Measurements from ENCODE around the gene HYCC1.

The HYCC1 gene

GRCh38 chr7:23013715-23014649 lies at the start of gene HYCC1:
HYCC1 (minus strand) TSS chr7:23014130; CDS start chr7:22991111, 23,019 bp downstream.
- ChIA-PET POLR2A (no interaction called here), CTCF (interaction anchor here (1.1 to 3.2 kb wide), 2 partner anchors 10 to 41 kb away, joined by 3 to 11 read pairs; no protein-coding TSS in a partner anchor)
- H3K27ac ChIP-seq (ENCODE audit: extremely low read depth, low read depth, low read length): peak within 1 kb of the TSS; percentile 68
- H3K4me1 ChIP-seq (ENCODE audit: control insufficient read depth, insufficient read depth, low read length): peaks cover 5% of the 10 kb centered on the region; the same call in 1 of the 2 replicates
- H3K9me3 ChIP-seq (ENCODE audit: control insufficient read depth, insufficient read depth, low read depth, low read length): no peaks in the 10 kb centered on the region
- H3K36me3 ChIP-seq (ENCODE audit: control insufficient read depth in 2 of 2, insufficient read depth in 1 of 2, low read length in 2 of 2): no peaks in the 10 kb centered on the region
- H3K4me3 ChIP-seq (ENCODE audit: low read depth, low read length): peak within 1 kb of the TSS; percentile 69
- TF ChIP-seq ZNF335 (tag by site-specific recombination; conservative IDR thresholded peaks at IDR 0.05) (peak; percentile 74), ZNF416 (tag by site-specific recombination; IDR thresholded peaks at IDR 0.05) (no peak), KLF8 (tag by site-specific recombination; IDR thresholded peaks at IDR 0.05) (peak; percentile 34; the same call in 1 of the 2 replicates), ZNF529 (tag by site-specific recombination; IDR thresholded peaks at IDR 0.05; ENCODE audit: insufficient replicate concordance) (no peak), ZBTB21 (tag by site-specific recombination; IDR thresholded peaks at IDR 0.05) (no peak), YY1 (tag by site-specific recombination; IDR thresholded peaks at IDR 0.05) (no peak), AEBP2 (tag by site-specific recombination; IDR thresholded peaks at IDR 0.05; ENCODE audit: borderline replicate concordance) (no peak), ZNF600 (tag by site-specific recombination; IDR thresholded peaks at IDR 0.05) (peak; percentile 79), ZNF843 (tag by site-specific recombination; IDR thresholded peaks at IDR 0.05) (no peak), ZNF645 (tag by site-specific recombination; IDR thresholded peaks at IDR 0.05) (no peak), KLF1 (tag by site-specific recombination; IDR thresholded peaks at IDR 0.05) (peak; percentile 39), ZNF391 (tag by site-specific recombination; IDR thresholded peaks at IDR 0.05; ENCODE audit: borderline replicate concordance, low read depth) (0 out of 2 replicates have a peak, but pooled peaks have one; percentile 36), ZNF48 (tag by site-specific recombination; IDR thresholded peaks at IDR 0.05) (no peak), GLIS1 (tag by site-specific recombination; IDR thresholded peaks at IDR 0.05) (peak; percentile 43), SP2 (tag by site-specific recombination; IDR thresholded peaks at IDR 0.05) (peak; percentile 97), PBX3 (CRISPR knock-in tag; IDR thresholded peaks at IDR 0.05) (peak; percentile 69; the same call in 1 of the 2 replicates), ZNF221 (tag by site-specific recombination; IDR thresholded peaks at IDR 0.05; ENCODE audit: borderline replicate concordance) (no peak), TSHZ1 (tag by site-specific recombination; IDR thresholded peaks at IDR 0.05; ENCODE audit: borderline replicate concordance) (no peak), ZNF792 (tag by site-specific recombination; IDR thresholded peaks at IDR 0.05) (no peak), KLF9 (tag by site-specific recombination; IDR thresholded peaks at IDR 0.05; ENCODE audit: low read depth) (peak; percentile 94), ZNF791 (tag by site-specific recombination; IDR thresholded peaks at IDR 0.05) (no peak), ZNF121 (tag by site-specific recombination; IDR thresholded peaks at IDR 0.05) (no peak)
- TF ChIP-seq, protein P1, sequence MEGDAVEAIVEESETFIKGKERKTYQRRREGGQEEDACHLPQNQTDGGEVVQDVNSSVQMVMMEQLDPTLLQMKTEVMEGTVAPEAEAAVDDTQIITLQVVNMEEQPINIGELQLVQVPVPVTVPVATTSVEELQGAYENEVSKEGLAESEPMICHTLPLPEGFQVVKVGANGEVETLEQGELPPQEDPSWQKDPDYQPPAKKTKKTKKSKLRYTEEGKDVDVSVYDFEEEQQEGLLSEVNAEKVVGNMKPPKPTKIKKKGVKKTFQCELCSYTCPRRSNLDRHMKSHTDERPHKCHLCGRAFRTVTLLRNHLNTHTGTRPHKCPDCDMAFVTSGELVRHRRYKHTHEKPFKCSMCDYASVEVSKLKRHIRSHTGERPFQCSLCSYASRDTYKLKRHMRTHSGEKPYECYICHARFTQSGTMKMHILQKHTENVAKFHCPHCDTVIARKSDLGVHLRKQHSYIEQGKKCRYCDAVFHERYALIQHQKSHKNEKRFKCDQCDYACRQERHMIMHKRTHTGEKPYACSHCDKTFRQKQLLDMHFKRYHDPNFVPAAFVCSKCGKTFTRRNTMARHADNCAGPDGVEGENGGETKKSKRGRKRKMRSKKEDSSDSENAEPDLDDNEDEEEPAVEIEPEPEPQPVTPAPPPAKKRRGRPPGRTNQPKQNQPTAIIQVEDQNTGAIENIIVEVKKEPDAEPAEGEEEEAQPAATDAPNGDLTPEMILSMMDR (tag by site-specific recombination; IDR thresholded peaks at IDR 0.05): 0 out of 2 replicates have a peak, but pooled peaks have one; percentile 13
- TF ChIP-seq, protein P2, sequence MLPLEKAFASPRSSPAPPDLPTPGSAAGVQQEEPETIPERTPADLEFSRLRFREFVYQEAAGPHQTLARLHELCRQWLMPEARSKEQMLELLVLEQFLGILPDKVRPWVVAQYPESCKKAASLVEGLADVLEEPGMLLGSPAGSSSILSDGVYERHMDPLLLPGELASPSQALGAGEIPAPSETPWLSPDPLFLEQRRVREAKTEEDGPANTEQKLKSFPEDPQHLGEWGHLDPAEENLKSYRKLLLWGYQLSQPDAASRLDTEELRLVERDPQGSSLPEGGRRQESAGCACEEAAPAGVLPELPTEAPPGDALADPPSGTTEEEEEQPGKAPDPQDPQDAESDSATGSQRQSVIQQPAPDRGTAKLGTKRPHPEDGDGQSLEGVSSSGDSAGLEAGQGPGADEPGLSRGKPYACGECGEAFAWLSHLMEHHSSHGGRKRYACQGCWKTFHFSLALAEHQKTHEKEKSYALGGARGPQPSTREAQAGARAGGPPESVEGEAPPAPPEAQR (tag by site-specific recombination; IDR thresholded peaks at IDR 0.05): no peak
- TF ChIP-seq, protein P3, sequence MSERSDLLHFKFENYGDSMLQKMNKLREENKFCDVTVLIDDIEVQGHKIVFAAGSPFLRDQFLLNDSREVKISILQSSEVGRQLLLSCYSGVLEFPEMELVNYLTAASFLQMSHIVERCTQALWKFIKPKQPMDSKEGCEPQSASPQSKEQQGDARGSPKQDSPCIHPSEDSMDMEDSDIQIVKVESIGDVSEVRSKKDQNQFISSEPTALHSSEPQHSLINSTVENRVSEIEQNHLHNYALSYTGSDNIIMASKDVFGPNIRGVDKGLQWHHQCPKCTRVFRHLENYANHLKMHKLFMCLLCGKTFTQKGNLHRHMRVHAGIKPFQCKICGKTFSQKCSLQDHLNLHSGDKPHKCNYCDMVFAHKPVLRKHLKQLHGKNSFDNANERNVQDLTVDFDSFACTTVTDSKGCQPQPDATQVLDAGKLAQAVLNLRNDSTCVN (tag by site-specific recombination; optimal IDR thresholded peaks at IDR 0.05): peak; percentile 28

Measured in HEK293 (cell line).